HUDEP-2 (cell line): Measurements from ENCODE around the gene SYCE1.

ENCODE experiments used
- DNase-seq, 76 experiments: peaks; one replicate each; lab custom pipeline; 2025; ENCODE audit not compliant: unreplicated experiment in 76 of 76; lab: John Stamatoyannopoulos, UW

Gene SYCE1

GRCh38 chr10:133516057-133516456 is 49.3 kb downstream of the SYCE1 start:
- no peak for DNase-seq

DNA sequence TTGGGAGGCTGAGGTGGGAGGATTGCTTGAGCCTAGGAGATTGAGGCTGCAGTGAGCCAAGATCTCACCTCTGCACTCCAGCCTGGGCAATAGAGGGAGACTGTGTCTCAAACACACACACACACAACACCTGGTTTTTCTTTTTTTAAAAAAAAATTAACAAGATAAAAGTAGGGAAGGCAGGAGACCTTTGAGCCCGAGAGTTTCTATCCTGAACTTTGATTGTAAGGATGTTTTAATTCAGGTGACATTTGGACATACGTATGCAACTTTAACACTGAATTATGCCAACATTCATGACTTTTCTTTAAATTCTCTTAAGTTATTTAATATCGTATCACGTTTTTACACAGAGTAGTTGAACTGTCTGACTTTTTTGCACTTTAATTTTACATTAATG is 49.9 kb downstream of the SYCE1 start:
- DNase-seq = no peak

GRCh38 chr10:133511907-133512528 is 53.4 kb downstream of the SYCE1 start:
- no peak for DNase-seq

DNA sequence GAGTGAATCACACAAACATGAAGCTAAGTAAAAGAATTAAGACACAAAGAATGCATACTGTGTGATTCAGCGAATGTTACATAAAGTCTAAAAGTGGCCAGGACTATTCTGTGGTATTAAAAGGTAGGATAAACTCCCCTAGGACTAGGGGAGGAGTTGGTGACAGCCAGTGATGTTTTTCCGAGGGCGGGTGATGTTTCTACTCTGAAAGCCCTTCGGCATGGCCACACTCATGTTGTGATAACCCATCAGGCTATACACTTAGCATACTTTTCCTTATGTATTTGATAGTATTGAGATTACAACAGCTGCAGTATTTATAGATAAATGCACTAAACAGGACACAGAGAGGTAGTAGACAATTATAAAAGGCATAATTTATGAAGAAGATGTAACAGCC is 54.0 kb downstream of the SYCE1 start:
- no peak for DNase-seq

GRCh38 chr10:133509700-133510099 is 55.7 kb downstream of the SYCE1 start:
- no peak for DNase-seq
